Measurements from ENCODE around the gene APOBEC4.

DNA sequence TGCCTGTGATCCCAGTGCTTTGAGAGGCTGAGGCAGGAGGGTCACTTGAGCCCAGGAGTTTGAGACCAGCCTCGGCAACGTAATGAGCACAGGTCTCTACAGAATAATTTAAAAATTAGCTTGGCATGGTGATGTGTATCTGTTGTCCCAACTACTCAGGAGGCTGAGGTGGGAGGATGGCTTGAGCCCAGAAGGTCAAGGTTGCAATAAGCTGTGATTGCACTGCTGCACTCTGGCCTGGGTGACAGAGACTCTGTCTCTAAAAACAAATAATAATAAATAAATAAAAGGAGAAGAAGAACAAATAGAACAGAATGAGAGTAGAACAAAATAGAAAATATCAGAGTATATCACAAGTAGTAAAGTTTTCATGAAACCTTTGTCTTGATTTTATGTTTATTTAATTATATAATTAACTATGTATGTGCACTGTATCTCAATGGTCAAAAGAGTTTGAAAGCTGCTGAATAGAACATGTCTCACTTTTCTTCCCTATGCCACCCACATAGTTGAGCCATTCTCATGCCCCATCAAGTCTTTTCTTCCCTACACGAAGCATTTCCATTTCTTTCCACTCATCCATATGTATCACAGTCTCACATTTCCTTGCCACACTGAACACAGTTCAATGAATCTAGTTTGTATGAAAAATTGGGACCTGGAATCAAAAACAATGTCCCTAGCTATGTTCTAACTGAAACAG, 22.9 kb upstream of the APOBEC4 start:
- TF ChIP-seq, protein P1, sequence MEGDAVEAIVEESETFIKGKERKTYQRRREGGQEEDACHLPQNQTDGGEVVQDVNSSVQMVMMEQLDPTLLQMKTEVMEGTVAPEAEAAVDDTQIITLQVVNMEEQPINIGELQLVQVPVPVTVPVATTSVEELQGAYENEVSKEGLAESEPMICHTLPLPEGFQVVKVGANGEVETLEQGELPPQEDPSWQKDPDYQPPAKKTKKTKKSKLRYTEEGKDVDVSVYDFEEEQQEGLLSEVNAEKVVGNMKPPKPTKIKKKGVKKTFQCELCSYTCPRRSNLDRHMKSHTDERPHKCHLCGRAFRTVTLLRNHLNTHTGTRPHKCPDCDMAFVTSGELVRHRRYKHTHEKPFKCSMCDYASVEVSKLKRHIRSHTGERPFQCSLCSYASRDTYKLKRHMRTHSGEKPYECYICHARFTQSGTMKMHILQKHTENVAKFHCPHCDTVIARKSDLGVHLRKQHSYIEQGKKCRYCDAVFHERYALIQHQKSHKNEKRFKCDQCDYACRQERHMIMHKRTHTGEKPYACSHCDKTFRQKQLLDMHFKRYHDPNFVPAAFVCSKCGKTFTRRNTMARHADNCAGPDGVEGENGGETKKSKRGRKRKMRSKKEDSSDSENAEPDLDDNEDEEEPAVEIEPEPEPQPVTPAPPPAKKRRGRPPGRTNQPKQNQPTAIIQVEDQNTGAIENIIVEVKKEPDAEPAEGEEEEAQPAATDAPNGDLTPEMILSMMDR (IDR thresholded peaks at IDR 0.05; ENCODE audit: low read depth, low read length, missing input control) = no peak
- TF ChIP-seq YY1 (IDR thresholded peaks at IDR 0.05) (no peak), REST (IDR thresholded peaks at IDR 0.05) (no peak), TAF1 (conservative IDR thresholded peaks at IDR 0.05) (no peak), GABPA (IDR thresholded peaks at IDR 0.05 in 1 of 2, conservative IDR thresholded peaks at IDR 0.05 in 1 of 2) (no peak), HNF4G (IDR thresholded peaks at IDR 0.05) (no peak), EGR1 (IDR thresholded peaks at IDR 0.05; ENCODE audit: low read depth in 2 of 2) (no peak), JUND (IDR thresholded peaks at IDR 0.05) (no peak), FOXA1 (IDR thresholded peaks at IDR 0.05) (no peak)
